Loucy (cell line): ENCODE data around the gene LCP1.

Experiments used
- EZH2phosphoT487 ChIP-seq: fragments of 200-600 bp; IDR thresholded peaks from 2 replicates; pipeline ENCODE4 v1.6.1; 2018; ENCODE audit warnings: antibody characterized with exemption, mild to moderate bottlenecking, moderate library complexity, borderline replicate concordance
- TF ChIP-seq, protein P1 (sequence below): fragments of 200-600 bp; sonication (generic); conservative IDR thresholded peaks from 2 replicates; pipeline ENCODE4 v1.5.1; 2014; ENCODE audit warnings: mild to moderate bottlenecking, antibody characterized with exemption, low read length

DNA sequence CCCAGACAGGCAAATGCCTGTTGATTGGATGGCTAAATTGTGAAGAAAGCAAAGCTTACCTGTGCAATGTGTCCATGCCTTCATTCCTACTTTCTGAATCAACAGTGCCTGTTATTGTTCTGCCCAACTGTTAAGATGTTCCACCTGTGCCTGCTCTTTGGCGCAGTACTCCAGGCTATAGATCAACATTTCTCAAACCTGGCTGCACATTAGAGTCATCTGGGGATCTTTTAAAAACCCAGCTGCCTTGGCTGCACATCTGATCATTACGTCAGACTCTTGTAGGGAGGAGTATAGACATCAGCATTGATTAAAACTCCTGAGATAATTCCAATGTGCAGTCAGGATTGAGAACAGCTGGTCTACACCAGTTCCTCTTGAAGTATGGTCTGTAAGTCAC, 60.9 kb downstream of the LCP1 start:
- TF ChIP-seq EZH2phosphoT487: no peak
- TF ChIP-seq, protein P1, sequence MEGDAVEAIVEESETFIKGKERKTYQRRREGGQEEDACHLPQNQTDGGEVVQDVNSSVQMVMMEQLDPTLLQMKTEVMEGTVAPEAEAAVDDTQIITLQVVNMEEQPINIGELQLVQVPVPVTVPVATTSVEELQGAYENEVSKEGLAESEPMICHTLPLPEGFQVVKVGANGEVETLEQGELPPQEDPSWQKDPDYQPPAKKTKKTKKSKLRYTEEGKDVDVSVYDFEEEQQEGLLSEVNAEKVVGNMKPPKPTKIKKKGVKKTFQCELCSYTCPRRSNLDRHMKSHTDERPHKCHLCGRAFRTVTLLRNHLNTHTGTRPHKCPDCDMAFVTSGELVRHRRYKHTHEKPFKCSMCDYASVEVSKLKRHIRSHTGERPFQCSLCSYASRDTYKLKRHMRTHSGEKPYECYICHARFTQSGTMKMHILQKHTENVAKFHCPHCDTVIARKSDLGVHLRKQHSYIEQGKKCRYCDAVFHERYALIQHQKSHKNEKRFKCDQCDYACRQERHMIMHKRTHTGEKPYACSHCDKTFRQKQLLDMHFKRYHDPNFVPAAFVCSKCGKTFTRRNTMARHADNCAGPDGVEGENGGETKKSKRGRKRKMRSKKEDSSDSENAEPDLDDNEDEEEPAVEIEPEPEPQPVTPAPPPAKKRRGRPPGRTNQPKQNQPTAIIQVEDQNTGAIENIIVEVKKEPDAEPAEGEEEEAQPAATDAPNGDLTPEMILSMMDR: no peak
